Mesenchymal stem cell (in vitro differentiated cells and primary cell): ENCODE measurements around the gene SHROOM1.
A peak's percentile ranks its signal among the peaks of the same experiment; 100 is the strongest.

Source experiments
- DNase-seq: peaks from one replicate; pipeline ENCODE4 v3.0.0-alpha.2; 2013
- H2AFZ ChIP-seq: one replicate; pipeline ENCODE4 v1.6.1; 2013; ENCODE audit warnings: low read depth, mild to moderate bottlenecking, control low read depth, inconsistent platforms, low read length, moderate library complexity
- H2AK5ac ChIP-seq: 2 replicates; pipeline ENCODE4 v1.6.1; 2013; ENCODE audit warnings: low read length, moderate library complexity, mild to moderate bottlenecking, inconsistent platforms; ENCODE audit not compliant: severe bottlenecking
- H2BK120ac ChIP-seq: one replicate; pipeline ENCODE4 v1.6.1; 2013; ENCODE audit warnings: low read depth, mild to moderate bottlenecking, inconsistent platforms, low read length, moderate library complexity
- H2BK12ac ChIP-seq, 2 experiments: one replicate each; pipeline ENCODE4 v1.6.1; 2013; ENCODE audit warnings: inconsistent platforms in 2 of 2, low read length in 2 of 2, mild to moderate bottlenecking in 2 of 2, moderate library complexity in 2 of 2, control low read depth in 1 of 2
- H2BK15ac ChIP-seq: one replicate; pipeline ENCODE4 v1.6.1; 2013; ENCODE audit warnings: mild to moderate bottlenecking, low read depth, inconsistent platforms; ENCODE audit not compliant: poor library complexity, severe bottlenecking
- H2BK5ac ChIP-seq: 2 replicates; pipeline ENCODE4 v1.6.1; 2013; ENCODE audit warnings: low read depth, mild to moderate bottlenecking, low read length, control low read depth, inconsistent platforms; ENCODE audit not compliant: poor library complexity, severe bottlenecking
- H3K14ac ChIP-seq, 2 experiments: one replicate each; pipeline ENCODE4 v1.6.1; 2013; ENCODE audit warnings: inconsistent platforms in 2 of 2, low read length in 2 of 2, control low read depth in 1 of 2, mild to moderate bottlenecking in 1 of 2, moderate library complexity in 1 of 2
- H3K18ac ChIP-seq, 2 experiments: one replicate each; pipeline ENCODE4 v1.6.1; 2013; ENCODE audit warnings: inconsistent platforms in 2 of 2, low read length in 2 of 2, control low read depth in 1 of 2, low read depth in 1 of 2, mild to moderate bottlenecking in 1 of 2
- H3K23ac ChIP-seq, 2 experiments: one replicate each; pipeline ENCODE4 v1.6.1; 2013; ENCODE audit warnings: inconsistent platforms in 2 of 2, low read length in 2 of 2, mild to moderate bottlenecking in 2 of 2, moderate library complexity in 2 of 2, control low read depth in 1 of 2
- H3K27ac ChIP-seq: 2 replicates; pipeline ENCODE4 v1.5.1; 2013; ENCODE audit warnings: mild to moderate bottlenecking, moderate library complexity, low read length, control low read depth, inconsistent platforms; ENCODE audit not compliant: poor library complexity, severe bottlenecking
- H3K27me3 ChIP-seq, 2 experiments: 2 replicates each; pipeline versions ENCODE4 v1.6.1 to v1.7.0; 2013; ENCODE audit warnings: low read length in 2 of 2, mild to moderate bottlenecking in 2 of 2, moderate library complexity in 2 of 2, control low read depth in 1 of 2, inconsistent platforms in 1 of 2; ENCODE audit not compliant: control insufficient read depth in 1 of 2, insufficient read depth in 1 of 2
- H3K36me3 ChIP-seq, 2 experiments: 2 replicates each; pipeline versions ENCODE4 v1.6.1 to v1.7.0; 2013; ENCODE audit warnings: low read length in 2 of 2, control low read depth in 1 of 2, inconsistent platforms in 1 of 2, low read depth in 1 of 2, mild to moderate bottlenecking in 1 of 2; ENCODE audit not compliant: insufficient read depth in 2 of 2, control insufficient read depth in 1 of 2
- H3K4ac ChIP-seq, 2 experiments: one replicate each; pipeline ENCODE4 v1.6.1; 2013; ENCODE audit warnings: inconsistent platforms in 2 of 2, low read length in 2 of 2, mild to moderate bottlenecking in 2 of 2, moderate library complexity in 2 of 2, control low read depth in 1 of 2, low read depth in 1 of 2
- H3K4me1 ChIP-seq: 2 replicates; pipeline ENCODE4 v1.6.1; 2013; ENCODE audit warnings: low read depth, low read length, control low read depth; ENCODE audit not compliant: control insufficient read depth, insufficient read depth
- H3K4me2 ChIP-seq: 2 replicates; pipeline ENCODE4 v1.6.1; 2013; ENCODE audit warnings: low read length, mild to moderate bottlenecking, inconsistent platforms; ENCODE audit not compliant: poor library complexity, severe bottlenecking
- H3K4me3 ChIP-seq, 2 experiments: 2 replicates each; pipeline versions ENCODE4 v1.5.1 to v1.7.0; 2013; ENCODE audit warnings: low read length in 2 of 2, mild to moderate bottlenecking in 2 of 2, control low read depth in 1 of 2, low read depth in 1 of 2; ENCODE audit not compliant: insufficient read depth in 1 of 2
- H3K79me1 ChIP-seq: replicated peaks from 2 replicates; pipeline ENCODE4 v1.6.1; 2013; ENCODE audit warnings: mild to moderate bottlenecking, control low read depth, low read length, inconsistent platforms; ENCODE audit not compliant: poor library complexity, severe bottlenecking
- H3K9ac ChIP-seq: 2 replicates; pipeline ENCODE4 v1.7.0; 2013; ENCODE audit warnings: mild to moderate bottlenecking, low read length, moderate library complexity
- H3K9me3 ChIP-seq: 2 replicates; pipeline ENCODE4 v1.7.0; 2013; ENCODE audit warnings: mild to moderate bottlenecking, low read length; ENCODE audit not compliant: control insufficient read depth
- H4K8ac ChIP-seq: one replicate; pipeline ENCODE4 v1.6.1; 2013; ENCODE audit warnings: inconsistent platforms, mild to moderate bottlenecking, low read length, moderate library complexity
- H4K91ac ChIP-seq: one replicate; pipeline ENCODE4 v1.6.1; 2013; ENCODE audit warnings: mild to moderate bottlenecking, low read length, inconsistent platforms
- WGBS: methylation state at CpG from one replicate; pipeline ENCODE4 v1.1.7; 2013; ENCODE audit warnings: mixed read lengths; 5-methylcytosine and 5-hydroxymethylcytosine counted together

Gene SHROOM1

DNA sequence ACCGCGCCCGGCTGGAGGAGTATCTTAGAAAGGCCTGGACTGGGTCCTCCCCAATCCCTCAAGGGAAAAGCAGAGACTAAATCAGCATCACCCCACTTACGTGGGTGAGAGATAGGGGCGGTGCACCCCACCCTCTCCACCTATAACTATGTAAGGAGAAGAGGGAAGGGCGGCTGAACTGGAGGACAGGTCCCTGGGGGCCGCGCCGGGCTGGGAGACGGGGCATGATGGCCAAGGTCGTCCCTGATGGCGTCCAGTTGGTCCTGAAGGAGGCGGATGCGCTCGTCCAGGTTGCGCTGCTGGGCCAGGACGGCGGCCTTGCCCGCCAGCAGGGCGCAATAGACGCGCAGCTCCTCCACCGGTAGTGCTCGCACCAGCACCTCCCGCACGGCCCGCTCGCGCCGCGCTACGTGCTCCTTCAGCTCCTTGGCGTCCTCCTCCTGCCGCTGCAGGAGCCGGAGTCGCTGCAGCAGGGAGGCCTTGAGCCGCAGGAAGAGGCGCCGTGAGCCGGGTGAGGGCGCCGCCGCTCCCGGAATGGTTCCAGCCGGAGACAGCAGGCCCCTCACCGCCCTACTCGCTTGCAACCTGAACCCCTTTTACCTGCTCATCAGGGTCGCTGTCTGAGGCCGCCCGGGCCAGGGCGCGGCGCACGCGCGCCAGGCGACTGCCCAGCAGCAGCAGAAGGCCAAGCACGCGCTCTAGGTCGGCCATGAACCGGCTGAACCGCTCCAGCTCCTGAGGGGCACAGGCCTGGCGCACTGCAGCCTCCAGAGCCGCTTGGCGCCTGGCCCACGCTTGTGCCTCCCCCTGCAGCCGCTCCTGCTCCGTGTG is 7.6 kb downstream of the SHROOM1 start:
- H3K27ac ChIP-seq = no peak overlapping the region
- H3K36me3 ChIP-seq = peaks cover 11% of the 10 kb centered on the region in 2 experiments
- no peak overlapping the region for H3K9ac ChIP-seq
- H2BK5ac ChIP-seq = no peak overlapping the region
- H2AFZ ChIP-seq = peak overlapping the region; percentile 92
- H3K4me3 ChIP-seq = peak overlapping the region; percentile 40 to 41
- H2BK15ac ChIP-seq = no peak overlapping the region
- H2BK120ac ChIP-seq = no peak overlapping the region
- H3K14ac ChIP-seq = peak overlapping the region in 1 of 2 experiments; percentile 53
- H2BK12ac ChIP-seq = peak overlapping the region in 1 of 2 experiments; percentile 29
- peak; percentile 44 for DNase-seq
- peak overlapping the region; percentile 45 for H4K8ac ChIP-seq
- 16% methylated on average over 56 of the region's 68 CpGs for WGBS
- no peak overlapping the region for H2AK5ac ChIP-seq
- peak overlapping the region; percentile 70 for H3K4me2 ChIP-seq
- H3K18ac ChIP-seq = peak overlapping the region; percentile 11 to 78
- H3K27me3 ChIP-seq = no peaks in the 10 kb centered on the region
- peaks cover under 1% of the 10 kb centered on the region for H3K79me1 ChIP-seq
- H3K4ac ChIP-seq = peak overlapping the region; percentile 20 to 32
- peaks cover 11% of the 10 kb centered on the region for H3K4me1 ChIP-seq
- peak overlapping the region; percentile 52 for H4K91ac ChIP-seq
- H3K9me3 ChIP-seq = no peaks in the 10 kb centered on the region
- peak overlapping the region in 1 of 2 experiments; percentile 34 for H3K23ac ChIP-seq

DNA sequence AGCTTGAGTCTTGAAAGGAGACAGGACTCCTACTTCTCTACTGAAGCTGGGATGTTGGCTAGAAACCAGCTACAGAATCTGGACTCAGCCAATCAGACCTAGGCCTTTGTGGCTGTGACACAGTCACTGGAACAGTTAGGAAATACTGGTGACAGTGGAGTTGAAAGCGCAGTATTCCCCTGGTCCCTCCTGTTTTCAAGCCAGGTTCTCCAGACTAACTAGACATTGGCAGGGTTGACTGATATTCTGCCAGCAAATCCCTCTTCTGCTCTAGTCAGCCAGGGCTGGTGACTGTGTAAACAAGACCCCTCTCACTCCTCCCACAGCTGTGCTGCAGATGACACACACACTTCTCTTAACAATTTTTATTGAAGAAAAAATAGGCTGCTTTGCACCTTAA is 8.7 kb downstream of the SHROOM1 start:
- Histone ChIP-seq H2BK12ac (no peak overlapping the region), H3K14ac (no peak overlapping the region), H2BK5ac (no peak overlapping the region), H3K36me3 (peaks cover 11% of the 10 kb centered on the region in 2 experiments), H3K23ac (no peak overlapping the region), H3K9me3 (no peaks in the 10 kb centered on the region), H3K27me3 (no peaks in the 10 kb centered on the region), H3K18ac (no peak overlapping the region), H2AFZ (no peak overlapping the region), H3K4me2 (no peak overlapping the region), H4K8ac (no peak overlapping the region), H2BK120ac (no peak overlapping the region), H3K4me1 (peaks cover 11% of the 10 kb centered on the region), H2BK15ac (no peak overlapping the region), H2AK5ac (no peak overlapping the region), H3K4me3 (no peak overlapping the region), H4K91ac (no peak overlapping the region), H3K4ac (peak overlapping the region in 1 of 2 experiments; percentile 20), H3K27ac (no peak overlapping the region), H3K79me1 (no peaks in the 10 kb centered on the region), H3K9ac (no peak overlapping the region)
- WGBS = 100% methylated on average over 1 of the region's 1 CpG
- peak; percentile 78 for DNase-seq

DNA sequence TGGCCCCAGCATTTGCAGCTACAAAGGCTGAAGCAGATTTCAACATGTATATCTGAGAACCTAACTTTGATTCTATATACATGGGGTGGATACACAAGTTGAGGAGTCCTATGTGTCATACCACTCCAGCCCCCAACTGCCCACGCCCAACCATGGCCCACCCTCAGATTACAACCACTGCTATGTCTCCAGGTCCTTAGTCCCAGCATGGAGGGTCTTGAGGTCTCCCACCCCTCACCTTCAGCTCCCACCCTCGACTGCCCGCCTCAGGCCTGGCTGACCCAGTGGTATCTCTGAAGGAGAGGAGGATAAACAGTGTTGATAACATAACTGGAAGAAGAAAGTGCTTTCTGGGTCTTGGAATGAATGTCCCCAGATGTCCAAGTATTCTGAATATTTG is 9.1 kb downstream of the SHROOM1 start:
- H3K14ac ChIP-seq = no peak overlapping the region
- no peaks in the 10 kb centered on the region for H3K9me3 ChIP-seq
- no peaks in the 10 kb centered on the region for H3K79me1 ChIP-seq
- H3K36me3 ChIP-seq = peaks cover 11% of the 10 kb centered on the region in 2 experiments
- H2BK15ac ChIP-seq = no peak overlapping the region
- no peak overlapping the region for H3K4ac ChIP-seq
- H4K91ac ChIP-seq = no peak overlapping the region
- DNase-seq = no peak
- no peak overlapping the region for H2AFZ ChIP-seq
- no peak overlapping the region for H3K27ac ChIP-seq
- H2AK5ac ChIP-seq = no peak overlapping the region
- no peak overlapping the region for H2BK5ac ChIP-seq
- H3K18ac ChIP-seq = no peak overlapping the region
- H3K4me1 ChIP-seq = peaks cover 11% of the 10 kb centered on the region
- H3K4me3 ChIP-seq = no peak overlapping the region
- no peak overlapping the region for H2BK120ac ChIP-seq
- H4K8ac ChIP-seq = no peak overlapping the region
- H3K4me2 ChIP-seq = no peak overlapping the region
- no peak overlapping the region for H2BK12ac ChIP-seq
- WGBS = 100% methylated on average over 3 of the region's 3 CpGs
- H3K23ac ChIP-seq = no peak overlapping the region
- H3K9ac ChIP-seq = no peak overlapping the region
- H3K27me3 ChIP-seq = no peaks in the 10 kb centered on the region

DNA sequence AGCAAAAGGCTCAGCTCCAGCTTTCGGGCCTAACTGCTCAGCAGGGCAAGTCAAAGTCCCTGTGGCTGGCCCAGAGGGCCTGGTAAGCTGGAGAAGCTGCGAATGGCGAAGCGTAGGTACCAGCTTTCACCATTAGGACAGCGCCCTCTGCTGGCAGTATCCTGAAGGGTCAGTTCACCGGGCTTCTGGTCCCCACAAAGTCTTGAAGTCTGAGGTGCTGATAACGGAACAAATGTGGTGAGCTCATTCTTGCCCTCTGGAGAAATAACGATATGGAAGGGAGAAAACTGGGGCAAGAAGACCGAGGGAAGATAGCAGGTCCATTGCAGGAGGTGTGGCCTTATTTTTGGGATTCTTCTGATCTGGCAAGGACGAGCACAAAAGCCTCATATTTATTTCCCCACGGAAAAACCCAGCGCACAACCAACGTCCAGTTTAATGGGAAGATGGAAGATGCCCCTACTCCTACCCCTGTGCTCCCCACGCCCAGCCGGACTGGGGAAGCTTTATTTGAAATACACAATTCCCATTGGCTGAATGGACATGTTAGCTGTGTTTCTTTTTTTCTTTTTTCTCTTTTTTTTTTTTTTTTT is 10.2 kb downstream of the SHROOM1 start:
- Histone ChIP-seq H3K4me1 (peaks cover 11% of the 10 kb centered on the region), H3K27me3 (no peaks in the 10 kb centered on the region), H2BK15ac (no peak overlapping the region), H3K9me3 (no peaks in the 10 kb centered on the region), H3K4me2 (no peak overlapping the region), H3K4ac (no peak overlapping the region), H2BK12ac (no peak overlapping the region), H2BK120ac (no peak overlapping the region), H3K23ac (no peak overlapping the region), H2AFZ (no peak overlapping the region), H3K79me1 (no peaks in the 10 kb centered on the region), H3K4me3 (peak overlapping the region in 1 of 2 experiments; percentile 20), H3K9ac (peak overlapping the region; percentile 19), H3K36me3 (peaks cover 4 to 11% of the 10 kb centered on the region in 2 experiments), H3K27ac (no peak overlapping the region), H4K8ac (peak overlapping the region; percentile 66), H3K18ac (no peak overlapping the region), H2AK5ac (no peak overlapping the region), H4K91ac (no peak overlapping the region), H2BK5ac (no peak overlapping the region), H3K14ac (no peak overlapping the region)
- 33% methylated on average over 13 of the region's 15 CpGs for WGBS
- peak; percentile 88 for DNase-seq
